ENCODE results near the gene LPCAT4.
"Not testable (repeated sequence)": the region's sequence is repeated elsewhere in the genome, so short reads cannot be mapped to it uniquely, and the experiment has no call there.

Gene LPCAT4

DNA sequence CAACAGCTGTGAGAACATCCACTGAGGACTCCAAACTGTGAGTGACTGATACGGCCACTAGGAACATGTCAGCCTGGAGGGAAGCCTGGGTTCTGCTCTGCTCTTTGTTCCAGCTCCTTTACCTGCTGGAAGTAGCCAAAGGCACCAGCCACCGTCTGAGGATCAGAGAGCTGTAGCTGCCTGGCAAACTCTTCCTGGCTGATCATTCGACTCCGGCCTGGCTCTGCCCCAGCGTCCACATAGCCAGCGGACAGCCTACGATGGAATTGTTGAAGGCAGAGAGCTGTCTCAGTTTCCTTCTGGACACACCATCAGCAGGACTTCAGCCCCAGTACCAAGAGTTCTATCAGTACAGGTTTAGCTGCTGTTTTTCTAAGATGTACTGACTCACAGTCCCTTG is 5.7 kb downstream of the LPCAT4 start:
- no peak for DNase-seq

GRCh38 chr15:34360298-34360697 is 6.7 kb downstream of the LPCAT4 start:
- DNase-seq: no peak

GRCh38 chr15:34359416-34359815 is 7.6 kb downstream of the LPCAT4 start:
- no peak for DNase-seq

- DNase-seq: no peak
Observed at GRCh38 chr15:34358948-34359347, 8.0 kb downstream of the LPCAT4 start.

DNA sequence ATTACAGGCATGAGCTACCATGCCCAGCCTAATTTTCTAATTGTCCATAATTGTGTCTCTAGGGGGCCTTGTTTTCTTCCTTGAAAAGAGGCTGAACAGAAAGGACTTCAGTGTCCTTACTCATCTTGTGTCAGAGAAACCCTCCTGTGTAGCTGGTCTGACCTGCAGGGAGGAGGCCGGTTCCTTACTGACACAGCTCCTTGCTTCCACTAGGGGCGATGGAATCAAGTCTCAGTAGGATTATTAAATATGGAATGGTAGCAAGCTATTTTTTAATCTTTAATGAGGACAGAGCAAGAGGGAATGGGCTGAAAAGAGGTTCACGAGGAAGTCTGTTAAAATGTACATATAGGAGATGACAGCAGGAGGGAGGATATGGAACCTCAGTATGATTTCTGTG is 8.6 kb downstream of the LPCAT4 start:
- DNase-seq: no peak

DNA sequence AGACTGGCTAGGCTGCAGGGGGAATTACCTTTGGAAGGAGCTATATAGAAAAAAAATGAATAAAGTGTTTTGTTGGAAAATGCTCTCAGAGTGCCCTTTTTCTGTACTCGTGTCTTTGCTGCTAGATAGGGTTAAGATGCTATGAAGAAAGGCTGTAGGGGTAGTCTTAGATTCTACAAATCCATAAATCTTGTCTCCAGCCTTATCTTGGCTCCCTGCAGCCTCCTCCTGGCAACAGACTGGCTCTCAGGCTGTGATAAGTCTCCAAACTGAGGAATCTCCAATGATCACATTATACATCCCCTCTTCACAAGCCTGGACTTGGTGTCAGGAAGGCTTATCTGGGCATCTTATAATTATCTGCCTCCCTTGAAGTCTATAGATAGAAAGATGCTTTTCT is 9.3 kb downstream of the LPCAT4 start:
- DNase-seq: no peak

GRCh38 chr15:34355241-34355640 is 11.8 kb downstream of the LPCAT4 start:
- no peak for DNase-seq

DNA sequence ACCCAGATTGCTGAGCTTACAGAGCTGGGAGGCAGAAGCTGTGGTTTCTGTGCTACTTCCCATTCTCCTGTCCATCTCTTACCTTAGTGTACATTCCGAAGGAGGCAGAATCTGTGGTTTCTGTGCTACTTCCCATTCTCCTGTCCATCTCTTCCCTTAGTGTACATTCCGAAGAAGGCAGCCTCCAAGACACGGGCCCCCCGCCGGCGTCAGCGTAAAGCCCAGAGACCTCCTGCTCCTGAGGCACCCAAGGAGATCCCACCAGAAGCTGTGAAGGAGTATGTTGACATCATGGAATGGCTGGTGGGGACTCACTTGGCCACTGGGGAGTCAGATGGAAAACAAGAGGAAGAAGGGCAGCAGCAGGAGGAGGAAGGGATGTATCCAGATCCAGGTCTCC is 12.7 kb downstream of the LPCAT4 start:
- no peak for DNase-seq

DNA sequence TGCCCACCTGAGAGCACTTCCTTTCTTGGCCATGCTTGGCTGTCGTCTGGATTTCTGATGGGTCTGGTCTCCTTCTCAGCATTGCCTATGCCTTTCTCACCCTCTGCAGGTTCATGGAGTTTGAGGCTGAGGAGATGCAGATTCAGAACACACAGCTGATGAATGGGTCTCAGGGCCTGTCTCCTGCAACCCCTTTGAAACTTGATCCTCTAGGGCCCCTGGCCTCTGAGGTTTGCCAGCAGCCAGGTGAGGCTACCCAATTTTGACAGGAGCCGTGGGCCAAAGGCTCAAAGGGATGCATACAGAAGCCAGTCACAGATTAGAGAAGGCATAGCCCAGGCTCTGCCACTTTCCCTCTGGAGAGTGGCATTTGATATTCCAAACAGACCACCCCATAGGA is 13.4 kb downstream of the LPCAT4 start:
- no peak for DNase-seq

DNA sequence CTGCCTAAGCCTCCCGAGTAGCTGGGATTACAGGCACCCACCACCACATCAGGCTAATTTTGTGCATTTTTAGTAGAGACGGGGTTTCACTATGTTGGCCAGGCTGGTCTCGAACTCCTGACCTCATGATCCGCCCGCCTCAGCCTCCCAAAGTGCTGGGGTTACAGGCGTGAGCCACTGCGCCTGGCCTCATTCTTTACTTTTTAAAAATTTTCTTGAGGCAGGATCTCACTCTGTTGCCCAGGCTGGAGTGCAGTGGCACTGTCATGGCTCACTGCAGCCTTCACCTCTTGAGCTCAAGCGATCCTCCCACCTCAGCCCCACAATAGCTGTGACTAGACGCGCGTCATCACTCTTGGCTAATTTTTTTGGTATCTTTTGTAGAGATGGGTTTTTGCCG is 14.0 kb downstream of the LPCAT4 start:
- not testable (repeated sequence) for DNase-seq

- no peak for DNase-seq
Observed at GRCh38 chr15:34349769-34350168, 17.2 kb downstream of the LPCAT4 start.

GRCh38 chr15:34348735-34349300 is 18.2 kb downstream of the LPCAT4 start:
- no peak for DNase-seq

GRCh38 chr15:34347951-34348638 is 18.9 kb downstream of the LPCAT4 start:
- no peak for DNase-seq

GRCh38 chr15:34342737-34343575 is 24.0 kb downstream of the LPCAT4 start, which contains the start of the genes NOP10 and NUTM1:
Gene NOP10, minus strand, starts transcription at chr15:34343136. Its CDS starts 63 bp downstream, at chr15:34343073.
Gene NUTM1, plus strand, starts transcription at chr15:34343315. Its CDS starts 382 bp downstream, at chr15:34343697.
- DNase-seq: peak; percentile 97

GRCh38 chr15:34342213-34342736 is 24.7 kb downstream of the LPCAT4 start:
- DNase-seq: not testable (repeated sequence)

GRCh38 chr15:34341381-34342212 is 25.4 kb downstream of the LPCAT4 start:
- DNase-seq: no peak

DNA sequence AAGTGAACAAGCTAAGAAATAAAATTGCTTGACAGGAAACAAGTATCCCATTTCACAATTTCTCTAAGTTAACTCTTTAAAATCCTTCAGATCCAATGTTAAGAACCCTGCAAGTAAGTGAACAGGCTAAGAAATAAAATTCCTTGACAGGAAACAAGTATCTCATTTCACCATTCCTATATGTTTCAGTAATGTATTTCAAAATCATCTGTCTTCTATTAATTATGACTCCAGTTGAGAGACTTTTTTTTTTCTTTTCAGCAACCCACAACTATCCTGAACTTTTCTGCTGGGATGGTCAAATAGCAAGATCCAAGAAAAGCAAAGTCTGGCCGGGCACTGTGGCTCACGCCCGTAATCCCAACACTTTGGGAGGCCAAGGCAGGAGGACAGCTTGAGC is 27.1 kb downstream of the LPCAT4 start:
- no peak for DNase-seq

GRCh38 chr15:34338347-34338746 is 28.6 kb downstream of the LPCAT4 start:
- DNase-seq: no peak

- DNase-seq: peak; percentile 93
Observed at GRCh38 chr15:34337557-34338306, 29.3 kb downstream of the LPCAT4 start, which contains the start of gene SLC12A6. Gene SLC12A6, minus strand, starts transcription at chr15:34337781. Its CDS starts 1,101 bp downstream, at chr15:34336680.

DNA sequence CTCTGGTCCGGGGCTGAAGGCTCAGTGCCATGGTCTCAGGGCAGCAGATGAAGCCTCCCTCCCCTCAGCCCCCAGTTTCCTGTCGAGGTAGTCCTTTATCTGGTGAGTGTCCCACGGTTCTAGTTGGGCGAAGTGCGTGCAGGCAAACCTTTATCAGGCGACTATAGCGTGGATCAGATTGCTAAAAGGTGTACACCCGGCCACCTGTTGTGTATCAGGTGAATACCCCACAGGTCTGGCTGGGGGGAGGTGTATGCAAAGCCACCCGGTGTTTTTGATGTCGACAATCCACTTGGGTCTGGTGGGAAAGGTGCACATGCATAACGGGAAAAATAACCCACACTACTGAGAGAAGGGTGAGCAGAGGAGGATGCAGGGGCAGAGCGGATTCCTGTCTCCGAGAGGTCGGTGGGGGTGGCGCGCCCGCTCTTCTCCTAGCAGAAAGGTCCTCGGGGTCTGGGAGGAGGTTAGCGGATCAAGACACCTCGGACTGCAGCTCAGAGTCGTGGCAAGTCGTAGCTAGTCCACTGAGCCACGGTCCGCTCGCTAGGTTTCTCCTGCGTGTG is 29.9 kb downstream of the LPCAT4 start:
- no peak for DNase-seq

All from activated CD4-positive, alpha-beta T cell treated with anti-CD3 and anti-CD28 coated beads for 48 hours (primary cell).